Naive thymus-derived CD4-positive, alpha-beta T cell (primary cell): ENCODE data around the gene DDX1. TPM values are rescaled to one million over a fixed set of nuclear protein-coding genes. Genes with fewer than 3 reads are reported as not detected.

Source experiments
- ATAC-seq: fragments of 150-1000 bp; cut with Tn5 transposase; 2 replicates; pipeline ENCODE4 v1.10.0; 2021; ENCODE audit warnings: mild to moderate bottlenecking, moderate library complexity
- CTCF ChIA-PET: fragments of 350-600 bp; sonication (Branson Sonifier 250); formaldehyde crosslinking; loops from one replicate; lab custom pipeline; 2021; ENCODE audit warnings: antibody characterized with exemption; lab: Charles Lee
- POLR2A ChIA-PET: fragments of 350-600 bp; sonication (Branson Sonifier 250); formaldehyde crosslinking; loops from one replicate; lab custom pipeline; 2021; ENCODE audit warnings: antibody characterized with exemption, inconsistent platforms; lab: Charles Lee
- DNase-seq, 9 donors: peaks; one replicate each; pipeline versions ENCODE4 v3.0.0 to v3.0.0-alpha.2; 2020 to 2022; ENCODE audit warnings: mixed read lengths in 1 of 9
- H3K27ac ChIP-seq: one replicate; pipeline ENCODE4 v1.7.0; 2013; ENCODE audit warnings: mild to moderate bottlenecking, low read depth, low read length, moderate library complexity
- H3K27me3 ChIP-seq, 2 donors: one replicate each; pipeline ENCODE4 v1.7.0; 2013; ENCODE audit warnings: low read length in 2 of 2, mild to moderate bottlenecking in 2 of 2, moderate library complexity in 2 of 2; ENCODE audit not compliant: control insufficient read depth in 2 of 2, insufficient read depth in 2 of 2
- H3K36me3 ChIP-seq, 3 experiments: 1 replicate in 2 of 3; 2 replicates in 1 of 3; pipeline ENCODE4 v1.7.0; 2013; ENCODE audit warnings: low read length in 3 of 3, mild to moderate bottlenecking in 3 of 3, moderate library complexity in 1 of 3; ENCODE audit not compliant: insufficient read depth in 3 of 3, control insufficient read depth in 2 of 3
- H3K4me1 ChIP-seq, 2 donors: one replicate each; pipeline ENCODE4 v1.7.0; 2013; ENCODE audit warnings: low read length in 2 of 2, mild to moderate bottlenecking in 2 of 2, moderate library complexity in 1 of 2; ENCODE audit not compliant: control insufficient read depth in 2 of 2, insufficient read depth in 2 of 2
- H3K4me3 ChIP-seq: 2 replicates; pipeline ENCODE4 v1.7.0; 2013; ENCODE audit warnings: mild to moderate bottlenecking, low read length
- H3K9me3 ChIP-seq, 3 experiments: 1 replicate in 2 of 3; 2 replicates in 1 of 3; pipeline ENCODE4 v1.7.0; 2013; ENCODE audit warnings: low read length in 3 of 3; ENCODE audit not compliant: control insufficient read depth in 2 of 3
- H3K27ac Mint-ChIP-seq, 9 donors: one replicate each; pipeline ENCODE4 v1.8.0; 2020 to 2022; ENCODE audit warnings: mixed read lengths in 9 of 9, mild to moderate bottlenecking in 8 of 9, moderate library complexity in 5 of 9, inconsistent platforms in 2 of 9
- H3K27me3 Mint-ChIP-seq, 5 donors: one replicate each; pipeline ENCODE4 v1.8.0; 2021 to 2022; ENCODE audit warnings: mixed read lengths in 5 of 5, mild to moderate bottlenecking in 1 of 5
- H3K36me3 Mint-ChIP-seq, 5 donors: one replicate each; pipeline ENCODE4 v1.8.0; 2020 to 2022; ENCODE audit warnings: mixed read lengths in 5 of 5, mild to moderate bottlenecking in 3 of 5, inconsistent platforms in 1 of 5
- H3K4me1 Mint-ChIP-seq, 7 donors: one replicate each; pipeline ENCODE4 v1.8.0; 2020 to 2022; ENCODE audit warnings: mixed read lengths in 7 of 7, mild to moderate bottlenecking in 3 of 7, inconsistent platforms in 1 of 7
- H3K4me3 Mint-ChIP-seq, 10 donors: one replicate each; pipeline ENCODE4 v1.8.0; 2020 to 2022; ENCODE audit warnings: mild to moderate bottlenecking in 10 of 10, mixed read lengths in 10 of 10, moderate library complexity in 6 of 10, inconsistent platforms in 2 of 10
- H3K9me3 Mint-ChIP-seq, 11 donors: one replicate each; pipeline ENCODE4 v1.8.0; 2020 to 2022; ENCODE audit warnings: mixed read lengths in 11 of 11, mild to moderate bottlenecking in 4 of 11, inconsistent platforms in 1 of 11, moderate library complexity in 1 of 11
- intact Hi-C, 2 donors: fragments of 100-400 bp; cut with micrococcal nuclease; formaldehyde crosslinking; loops; one replicate each; pipeline ENCODE4 v1.15.1; 2023
- polyA plus RNA-seq, 2 donors: library from polyadenylated mRNA; unstranded; fragments of 300-500 nt; fragmentation: Illumina TruSeq; gene quantifications; one replicate each; pipeline ENCODE4 v1.2.3, GENCODE V29; 2021
- total RNA-seq, 6 experiments: library from RNA in 5 of 6; stranded (reverse) in 5 of 6; gene quantifications; 1 replicate in 5 of 6; 2 replicates in 1 of 6; pipeline ENCODE4 v1.2.3 and lab custom pipeline; 2021 to 2026

Gene DDX1
- total and polyA plus RNA-seq, 7 experiments from 2014 or later = 30.2 to 75.7 (median 58.0) TPM

DNA sequence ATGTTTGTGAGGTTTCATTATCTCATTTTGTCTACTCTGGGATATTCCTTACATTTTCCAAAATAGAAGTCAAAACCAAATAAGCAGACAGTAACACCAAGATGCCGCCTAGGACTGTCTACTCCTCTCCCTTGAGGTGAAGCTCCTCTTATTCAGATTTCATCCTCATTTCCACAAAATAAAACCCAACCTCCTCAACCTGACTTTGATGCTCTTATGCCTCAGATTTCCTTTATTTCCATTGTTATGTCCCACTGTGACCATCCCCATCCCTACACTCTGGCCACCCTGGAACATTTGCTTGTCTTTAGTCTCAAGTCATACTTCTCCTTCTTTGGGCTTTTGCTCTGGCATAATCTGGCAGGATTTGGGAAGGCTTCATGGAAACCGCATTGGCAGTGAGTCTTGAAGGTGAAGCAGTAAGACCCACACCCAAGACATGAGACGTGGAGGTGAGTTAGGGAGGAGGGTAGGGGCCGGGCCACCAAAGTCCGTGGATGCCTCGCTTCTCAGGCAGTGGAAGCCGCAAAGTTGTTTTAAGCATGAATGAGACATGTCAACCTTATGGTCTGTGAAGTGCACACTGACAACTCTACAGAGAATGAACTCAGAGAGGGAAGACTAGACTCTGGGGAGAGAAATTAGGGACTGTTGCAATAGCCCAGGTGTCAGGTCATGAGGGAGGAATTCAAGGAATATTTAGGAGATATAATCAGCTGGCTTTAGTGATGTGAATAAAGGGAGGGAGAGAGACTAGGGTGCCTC is 63.6 kb downstream of the DDX1 start:
- H3K4me3 Mint-ChIP-seq = no peak overlapping the region
- ATAC-seq = no peak
- intact Hi-C loops = no loop called here

DNA sequence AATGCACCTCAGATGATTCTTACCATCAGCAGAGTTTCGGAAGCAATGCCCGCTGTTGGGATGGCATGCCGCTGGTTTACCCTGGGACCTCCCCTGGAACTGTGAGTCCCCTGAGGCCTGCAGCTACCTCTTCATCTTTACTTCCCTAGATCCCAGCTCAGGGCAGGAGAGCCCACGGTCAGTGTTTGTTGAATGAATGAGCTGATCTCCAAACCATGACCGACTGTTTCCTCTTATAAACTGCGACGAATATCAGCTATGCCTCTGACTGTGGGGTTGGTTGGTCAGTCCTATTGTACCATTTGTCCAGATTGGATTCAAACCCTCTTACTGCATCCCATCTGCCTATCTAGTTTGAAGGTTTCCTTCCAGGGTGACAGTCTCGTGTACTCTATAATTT is 64.4 kb downstream of the DDX1 start:
- Mint-ChIP-seq H3K36me3 (peaks cover 0 to 4% (median 0%) of the 10 kb centered on the region in 5 donors), H3K27me3 (peaks cover 0 to 7% (median 0%) of the 10 kb centered on the region in 5 donors), H3K27ac (no peak overlapping the region), H3K4me1 (no peaks in the 10 kb centered on the region), H3K4me3 (no peak overlapping the region), H3K9me3 (peaks cover 0 to 5% (median 0%) of the 10 kb centered on the region in 11 donors)
- CTCF ChIA-PET = no interaction called here
- intact Hi-C loops = no loop called here
- Histone ChIP-seq H3K27ac (no peak overlapping the region), H3K4me1 (no peaks in the 10 kb centered on the region), H3K9me3 (no peaks in the 10 kb centered on the region), H3K36me3 (no peaks in the 10 kb centered on the region), H3K4me3 (no peak overlapping the region), H3K27me3 (no peaks in the 10 kb centered on the region)
- POLR2A ChIA-PET = no interaction called here
- no peak for ATAC-seq
- no peak for DNase-seq

More for the DNA sequence above, 63.6 kb downstream of the DDX1 start:
- Histone ChIP-seq H3K9me3 (no peaks in the 10 kb centered on the region), H3K4me1 (no peaks in the 10 kb centered on the region), H3K4me3 (no peak overlapping the region), H3K36me3 (no peaks in the 10 kb centered on the region), H3K27me3 (no peaks in the 10 kb centered on the region), H3K27ac (no peak overlapping the region)
- Mint-ChIP-seq H3K27ac (no peak overlapping the region), H3K9me3 (peaks cover 0 to 5% (median 0%) of the 10 kb centered on the region in 11 donors), H3K36me3 (peaks cover 0 to 4% (median 0%) of the 10 kb centered on the region in 5 donors), H3K4me1 (no peaks in the 10 kb centered on the region), H3K27me3 (peaks cover 0 to 7% (median 0%) of the 10 kb centered on the region in 5 donors)
- ChIA-PET POLR2A (no interaction called here), CTCF (no interaction called here)
- DNase-seq = no peak

DNA sequence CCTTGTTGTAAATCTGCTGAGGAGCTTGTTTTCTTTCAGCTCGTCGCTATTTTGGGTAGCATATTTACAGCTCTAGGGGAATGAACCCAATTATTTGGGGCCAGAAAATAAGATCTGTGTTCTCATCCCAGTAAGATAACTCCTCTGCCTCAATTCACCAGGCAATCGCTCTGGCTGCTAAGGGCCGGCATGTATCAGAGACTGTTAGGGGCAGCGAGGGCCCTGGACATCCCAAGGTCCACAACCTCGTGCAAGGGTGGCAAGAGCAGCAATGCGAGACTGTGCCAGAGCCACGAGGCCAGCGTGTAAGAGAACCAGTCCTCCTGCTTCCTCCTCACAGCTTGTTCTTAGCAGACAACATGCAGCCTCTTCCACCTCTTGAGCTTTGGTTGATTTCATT is 66.1 kb downstream of the DDX1 start:
- peaks cover 0 to 4% (median 0%) of the 10 kb centered on the region in 5 donors for H3K36me3 Mint-ChIP-seq
- no peak overlapping the region for H3K27ac Mint-ChIP-seq
- no peak for ATAC-seq
- intact Hi-C loops = no loop called here
- ChIA-PET POLR2A (no interaction called here), CTCF (no interaction called here)
- peaks cover 0 to 5% (median 0%) of the 10 kb centered on the region in 11 donors for H3K9me3 Mint-ChIP-seq
- no peak for DNase-seq
- peaks cover 0 to 13% (median 7%) of the 10 kb centered on the region in 5 donors for H3K27me3 Mint-ChIP-seq
- no peak overlapping the region for H3K4me3 ChIP-seq
- H3K36me3 ChIP-seq = no peaks in the 10 kb centered on the region
- H3K4me1 Mint-ChIP-seq = no peaks in the 10 kb centered on the region
- H3K27me3 ChIP-seq = no peaks in the 10 kb centered on the region
- H3K9me3 ChIP-seq = no peaks in the 10 kb centered on the region
- H3K4me3 Mint-ChIP-seq = no peak overlapping the region
- H3K27ac ChIP-seq = no peak overlapping the region
- H3K4me1 ChIP-seq = no peaks in the 10 kb centered on the region

DNA sequence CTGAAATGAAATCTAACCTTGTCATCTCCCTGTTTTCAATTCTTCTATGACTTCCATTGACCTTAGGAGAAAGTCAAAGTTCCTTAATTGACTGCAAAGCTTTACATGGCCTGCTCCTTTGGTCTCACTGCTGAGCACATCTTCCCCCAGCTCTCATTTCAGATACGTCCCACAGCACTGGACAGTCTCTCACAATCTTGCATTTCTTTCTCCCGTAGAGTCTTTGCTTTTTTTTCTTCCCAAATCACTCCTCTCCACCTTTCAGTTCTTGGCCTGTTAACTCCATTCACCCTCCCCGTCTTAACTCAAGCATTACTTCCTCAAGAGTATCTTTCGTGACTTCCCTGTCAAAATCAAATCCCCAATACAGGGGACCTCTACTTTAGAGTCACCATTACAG is 67.2 kb downstream of the DDX1 start:
- H3K27ac Mint-ChIP-seq = no peak overlapping the region
- no peak overlapping the region for H3K4me3 Mint-ChIP-seq
- no peak for ATAC-seq
- intact Hi-C loops = no loop called here
- H3K4me1 Mint-ChIP-seq = no peaks in the 10 kb centered on the region
- Histone ChIP-seq H3K36me3 (no peaks in the 10 kb centered on the region), H3K9me3 (no peaks in the 10 kb centered on the region), H3K27me3 (no peaks in the 10 kb centered on the region), H3K4me1 (no peaks in the 10 kb centered on the region), H3K4me3 (no peak overlapping the region), H3K27ac (no peak overlapping the region)
- H3K9me3 Mint-ChIP-seq = peaks cover 0 to 9% (median 0%) of the 10 kb centered on the region in 11 donors
- no peak for DNase-seq
- ChIA-PET POLR2A (no interaction called here), CTCF (no interaction called here)
- peaks cover 0 to 4% (median 0%) of the 10 kb centered on the region in 5 donors for H3K36me3 Mint-ChIP-seq
- H3K27me3 Mint-ChIP-seq = peaks cover 0 to 7% (median 7%) of the 10 kb centered on the region in 5 donors

DNA sequence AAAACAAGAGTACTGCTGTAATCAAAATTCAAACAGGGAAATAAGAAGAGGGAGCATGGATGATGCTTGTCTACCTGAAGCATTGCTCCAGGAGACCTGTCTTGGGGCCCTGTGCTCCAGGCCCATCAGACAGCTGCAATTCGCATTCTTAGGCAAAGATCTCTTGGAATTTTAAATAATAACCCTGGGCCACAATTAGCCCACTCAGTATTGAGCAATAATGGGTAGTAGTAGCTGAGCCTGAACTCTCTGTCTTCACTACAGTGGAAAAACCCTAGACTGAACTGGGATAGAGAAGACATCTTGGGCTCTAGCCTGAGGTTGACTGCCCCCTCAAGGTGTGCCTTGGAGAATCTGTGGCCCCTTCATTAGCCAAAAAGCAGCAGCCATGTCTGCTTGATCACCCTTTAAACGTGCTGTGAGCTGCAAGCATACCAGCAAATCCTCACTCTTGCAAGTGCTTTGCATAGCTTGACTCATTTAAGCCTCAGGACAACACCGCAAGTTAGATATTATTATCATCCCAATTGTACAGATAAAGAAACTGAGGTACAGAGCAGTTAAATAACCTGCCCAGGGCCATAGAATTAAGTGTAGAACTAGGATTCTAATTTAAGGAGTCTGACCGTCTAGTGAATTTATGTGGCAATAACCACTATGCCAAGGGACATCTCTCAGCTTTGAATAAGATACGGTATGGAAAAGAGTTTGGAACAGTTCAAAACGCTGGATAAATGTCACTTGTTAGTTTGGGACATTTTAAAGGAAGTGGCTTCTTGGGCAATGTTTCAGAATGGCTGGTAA is 69.0 kb downstream of the DDX1 start:
- no peaks in the 10 kb centered on the region for H3K36me3 ChIP-seq
- ChIA-PET POLR2A (no interaction called here), CTCF (no interaction called here)
- no peak overlapping the region for H3K4me3 ChIP-seq
- Mint-ChIP-seq H3K9me3 (peaks cover 0 to 10% (median 0%) of the 10 kb centered on the region in 11 donors), H3K4me1 (no peaks in the 10 kb centered on the region), H3K4me3 (no peak overlapping the region), H3K27me3 (peaks cover 0 to 7% (median 0%) of the 10 kb centered on the region in 5 donors), H3K27ac (no peak overlapping the region), H3K36me3 (peaks cover 0 to 4% (median 0%) of the 10 kb centered on the region in 5 donors)
- H3K9me3 ChIP-seq = no peaks in the 10 kb centered on the region
- DNase-seq (no peak), ATAC-seq (no peak)
- intact Hi-C loops = no loop called here
- H3K4me1 ChIP-seq = no peaks in the 10 kb centered on the region
- no peaks in the 10 kb centered on the region for H3K27me3 ChIP-seq
- no peak overlapping the region for H3K27ac ChIP-seq

DNA sequence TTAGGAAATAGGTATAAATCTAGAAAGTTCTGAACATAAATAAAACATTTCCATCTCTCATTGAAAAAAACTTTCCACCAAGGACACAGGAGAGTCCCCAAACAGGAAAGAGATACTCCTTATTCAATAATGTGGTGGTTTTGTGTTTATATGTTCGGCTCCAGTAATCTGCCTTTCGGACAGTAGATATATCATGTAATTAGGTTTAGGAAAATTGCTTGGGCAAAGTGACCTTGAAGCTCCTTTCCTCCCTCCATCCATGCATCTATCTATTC is 69.6 kb downstream of the DDX1 start:
- H3K27ac Mint-ChIP-seq = no peak overlapping the region
- ATAC-seq (no peak), DNase-seq (no peak)
- no peaks in the 10 kb centered on the region for H3K4me1 ChIP-seq
- CTCF ChIA-PET = no interaction called here
- no peak overlapping the region for H3K4me3 Mint-ChIP-seq
- peaks cover 0 to 4% (median 0%) of the 10 kb centered on the region in 5 donors for H3K36me3 Mint-ChIP-seq
- POLR2A ChIA-PET = no interaction called here
- no peaks in the 10 kb centered on the region for H3K4me1 Mint-ChIP-seq
- peaks cover 0 to 10% (median 0%) of the 10 kb centered on the region in 11 donors for H3K9me3 Mint-ChIP-seq
- peaks cover 0 to 7% (median 0%) of the 10 kb centered on the region in 5 donors for H3K27me3 Mint-ChIP-seq
- H3K27ac ChIP-seq = no peak overlapping the region
- H3K4me3 ChIP-seq = no peak overlapping the region
- no peaks in the 10 kb centered on the region for H3K27me3 ChIP-seq
- no peaks in the 10 kb centered on the region for H3K36me3 ChIP-seq
- intact Hi-C loops = no loop called here
- H3K9me3 ChIP-seq = no peaks in the 10 kb centered on the region
